ENCODE data around the gene NFIA. TPM values are rescaled to one million over a fixed set of nuclear protein-coding genes. Genes with fewer than 3 reads are reported as not detected.

NFIA gene
- total and polyA plus RNA-seq, 12 donors: 11.2 to 117 (median 92.5) TPM

- ATAC-seq: no peak
- intact Hi-C loops (cut with DNase I): no loop called here
Observed at GRCh38 chr1:61149010-61149860, 66.9 kb downstream of the NFIA start.

GRCh38 chr1:61151565-61151964 lies 69.2 kb downstream of the NFIA start:
- ATAC-seq: peak in 1 of 8 donors; percentile 23
- H3K4me3 ChIP-seq: no peak overlapping the region

More at GRCh38 chr1:61149010-61149860, 66.9 kb downstream of the NFIA start:
- H3K4me1 ChIP-seq: peaks cover 0 to 62% (median 50%) of the 10 kb centered on the region in 9 donors
- DNase-seq: no peak
- no peak overlapping the region for H3K4me3 ChIP-seq
- H3K36me3 ChIP-seq: peaks cover 0 to 4% (median 0%) of the 10 kb centered on the region in 9 donors
- no peak for TF ChIP-seq CTCF (IDR thresholded peaks at IDR 0.05)
- H3K27me3 ChIP-seq: no peaks in the 10 kb centered on the region
- 89 to 100% methylated on average over 1 of the region's 1 CpG for WGBS, 2 donors
- no peaks in the 10 kb centered on the region for H3K9me3 ChIP-seq
- peak overlapping the region in 1 of 10 donors; percentile 6 for H3K27ac ChIP-seq

DNA sequence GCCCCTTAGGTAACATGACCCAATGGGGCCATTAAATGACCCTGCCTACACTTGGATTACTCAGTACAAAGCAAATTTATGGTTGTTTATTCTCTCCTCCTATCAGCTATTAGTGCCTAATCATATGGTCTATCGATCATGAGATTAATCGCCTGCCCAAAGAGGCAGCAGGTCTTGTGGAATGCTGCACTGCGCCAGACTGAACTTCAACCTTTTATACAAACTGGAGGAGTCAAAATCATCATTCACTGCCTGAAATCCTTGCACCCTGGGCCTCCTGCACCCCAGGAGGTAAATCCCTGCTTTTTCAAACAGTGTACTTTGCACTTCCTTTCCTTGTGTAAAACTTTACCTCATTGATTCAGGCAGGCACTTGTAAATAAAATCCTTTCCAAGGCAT lies 69.7 kb downstream of the NFIA start:
- whole genome bisulfite sequencing, 2 donors: 89 to 91% methylated on average over 3 of the region's 3 CpGs
- TF ChIP-seq CTCF (IDR thresholded peaks at IDR 0.05): no peak
- intact Hi-C loops (cut with DNase I): no loop called here
- DNase-seq (no peak), ATAC-seq (no peak)
- Histone ChIP-seq H3K27me3 (no peaks in the 10 kb centered on the region), H3K27ac (peak overlapping the region in 2 of 10 donors; percentile 27 to 28), H3K9me3 (no peaks in the 10 kb centered on the region), H3K36me3 (no peaks in the 10 kb centered on the region), H3K4me3 (no peak overlapping the region), H3K4me1 (peaks cover 5 to 80% (median 62%) of the 10 kb centered on the region in 9 donors)

More at GRCh38 chr1:61151565-61151964, 69.2 kb downstream of the NFIA start:
- H3K4me1 ChIP-seq: peaks cover under 1 to 75% (median 57%) of the 10 kb centered on the region in 9 donors
- intact Hi-C loops (cut with DNase I): no loop called here
- H3K27me3 ChIP-seq: no peaks in the 10 kb centered on the region
- H3K27ac ChIP-seq: no peak overlapping the region
- no peak for DNase-seq
- WGBS, 2 donors: 86 to 91% methylated on average over 4 of the region's 4 CpGs
- no peaks in the 10 kb centered on the region for H3K9me3 ChIP-seq
- no peaks in the 10 kb centered on the region for H3K36me3 ChIP-seq
- no peak for TF ChIP-seq CTCF (IDR thresholded peaks at IDR 0.05)

GRCh38 chr1:61152469-61153105 lies 70.2 kb downstream of the NFIA start:
- intact Hi-C loops (cut with DNase I): no loop called here
- Histone ChIP-seq H3K27me3 (no peaks in the 10 kb centered on the region), H3K9me3 (no peaks in the 10 kb centered on the region), H3K4me3 (no peak overlapping the region), H3K27ac (peak overlapping the region in 2 of 10 donors; percentile 27 to 28), H3K4me1 (peaks cover 5 to 80% (median 68%) of the 10 kb centered on the region in 9 donors), H3K36me3 (no peaks in the 10 kb centered on the region)
- ATAC-seq: peak in 1 of 8 donors; percentile 41
- TF ChIP-seq CTCF (IDR thresholded peaks at IDR 0.05): no peak
- no peak for DNase-seq
